Measurements from ENCODE around the gene PIEZO1.

- TF ChIP-seq CTCF (IDR thresholded peaks at IDR 0.05) (no peak), POLR2A (IDR thresholded peaks at IDR 0.05) (no peak)
Measured at GRCh38 chr16:88719267-88719932, 65.6 kb downstream of the PIEZO1 start.
